Activated CD8-positive, alpha-beta T cell treated with anti-CD3 and anti-CD28 coated beads for 36 hours (primary cell): ENCODE data around the gene GOLGA6L10. TPM values are rescaled to one million over a fixed set of nuclear protein-coding genes. Genes with fewer than 3 reads are reported as not detected.
A peak's percentile ranks its signal among the peaks of the same experiment; 100 is the strongest.
"Not testable (repeated sequence)": the region's sequence is repeated elsewhere in the genome, so short reads cannot be mapped to it uniquely, and the experiment has no call there.

Source experiments
- ATAC-seq: fragments of 200-7000 bp; cut with Tn5 transposase; one replicate; pipeline ENCODE4 v1.10.0; 2021; ENCODE audit warnings: mild to moderate bottlenecking, moderate library complexity
- CTCF ChIA-PET: fragments of 350-600 bp; sonication (Branson Sonifier 250); formaldehyde crosslinking; loops from one replicate; lab custom pipeline; 2021; ENCODE audit warnings: antibody characterized with exemption; lab: Charles Lee
- POLR2A ChIA-PET: fragments of 350-600 bp; sonication (Branson Sonifier 250); formaldehyde crosslinking; loops from one replicate; lab custom pipeline; 2021; ENCODE audit warnings: antibody characterized with exemption; lab: Charles Lee
- DNase-seq: peaks from one replicate; pipeline ENCODE4 v3.0.0-alpha.2; 2020
- H3K27ac Mint-ChIP-seq: one replicate; pipeline ENCODE4 v1.8.0; 2021; ENCODE audit warnings: mild to moderate bottlenecking, mixed read lengths
- H3K27me3 Mint-ChIP-seq: one replicate; pipeline ENCODE4 v1.8.0; 2021; ENCODE audit warnings: mixed read lengths
- H3K36me3 Mint-ChIP-seq: one replicate; pipeline ENCODE4 v1.8.0; 2021; ENCODE audit warnings: low read depth, mixed read lengths
- H3K4me1 Mint-ChIP-seq: one replicate; pipeline ENCODE4 v1.8.0; 2021; ENCODE audit warnings: low read depth, mixed read lengths
- H3K4me3 Mint-ChIP-seq: one replicate; pipeline ENCODE4 v1.8.0; 2021; ENCODE audit warnings: mild to moderate bottlenecking, moderate library complexity, mixed read lengths
- H3K9me3 Mint-ChIP-seq: one replicate; pipeline ENCODE4 v1.8.0; 2021; ENCODE audit warnings: mixed read lengths
- intact Hi-C: fragments of 100-400 bp; cut with micrococcal nuclease; formaldehyde crosslinking; loops from one replicate; pipeline ENCODE4 v1.10.0; 2022
- total RNA-seq, 2 experiments: library from RNA; stranded (reverse); gene quantifications; one replicate each; pipeline ENCODE4 v1.2.3, GENCODE V29; 2021
- TF ChIP-seq, protein P1 (sequence below): fragments of 200-600 bp; IDR thresholded peaks from one replicate; pipeline ENCODE4 v1.8.0; 2022; ENCODE audit warnings: antibody characterized with exemption, mild to moderate bottlenecking

The GOLGA6L10 gene
- total RNA-seq, 2 experiments from 2014 or later = 2.5 to 3.0 TPM

DNA sequence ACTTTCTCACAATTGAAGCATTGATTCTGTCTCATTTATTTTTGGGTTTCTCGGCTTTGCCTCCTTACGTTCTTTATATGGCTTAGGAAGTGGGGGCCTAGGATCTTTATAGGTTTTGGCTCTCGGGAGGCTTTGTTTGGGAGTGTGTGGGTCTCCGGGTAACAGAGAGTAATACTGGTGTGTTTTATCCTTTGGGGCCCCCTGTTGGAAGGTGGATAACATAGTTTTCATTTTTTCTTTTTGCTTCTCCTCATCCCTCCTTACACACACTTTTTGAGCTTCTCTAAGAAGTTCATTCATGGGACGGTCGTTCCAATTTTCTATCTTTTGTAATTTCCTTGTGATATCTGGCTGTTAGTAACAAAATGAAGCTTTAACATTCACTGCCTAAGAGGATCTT lies 30.3 kb upstream of the GOLGA6L10 start:
- intact Hi-C loops, ATAC-seq, H3K27ac Mint-ChIP-seq, H3K36me3 Mint-ChIP-seq, H3K27me3 Mint-ChIP-seq, H3K4me1 Mint-ChIP-seq, H3K9me3 Mint-ChIP-seq, CTCF ChIA-PET, DNase-seq, H3K4me3 Mint-ChIP-seq, POLR2A ChIA-PET: not testable (repeated sequence)

DNA sequence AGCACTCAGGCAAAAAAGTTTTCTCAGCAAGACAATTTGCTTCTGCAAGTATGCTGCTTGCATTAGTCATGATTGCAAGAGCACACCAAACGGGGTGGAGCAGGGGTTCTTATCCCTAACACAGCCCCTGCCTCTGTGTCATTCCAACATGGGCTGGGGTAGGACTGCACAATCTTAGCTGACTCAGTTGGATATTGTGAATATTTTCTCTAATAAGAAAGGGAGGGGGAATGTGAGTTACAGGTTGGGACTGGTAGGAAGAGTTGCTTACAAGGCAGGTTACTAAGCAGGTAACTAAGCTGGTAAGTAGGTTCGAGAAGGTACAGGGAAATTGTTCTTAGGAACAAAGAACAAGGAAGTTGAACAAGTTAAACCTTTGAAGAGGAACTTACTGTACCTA lies 24.4 kb upstream of the GOLGA6L10 start:
- H3K4me3 Mint-ChIP-seq, H3K27me3 Mint-ChIP-seq, intact Hi-C loops, DNase-seq, H3K9me3 Mint-ChIP-seq, H3K36me3 Mint-ChIP-seq, H3K4me1 Mint-ChIP-seq, POLR2A ChIA-PET, CTCF ChIA-PET, ATAC-seq, H3K27ac Mint-ChIP-seq: not testable (repeated sequence)

DNA sequence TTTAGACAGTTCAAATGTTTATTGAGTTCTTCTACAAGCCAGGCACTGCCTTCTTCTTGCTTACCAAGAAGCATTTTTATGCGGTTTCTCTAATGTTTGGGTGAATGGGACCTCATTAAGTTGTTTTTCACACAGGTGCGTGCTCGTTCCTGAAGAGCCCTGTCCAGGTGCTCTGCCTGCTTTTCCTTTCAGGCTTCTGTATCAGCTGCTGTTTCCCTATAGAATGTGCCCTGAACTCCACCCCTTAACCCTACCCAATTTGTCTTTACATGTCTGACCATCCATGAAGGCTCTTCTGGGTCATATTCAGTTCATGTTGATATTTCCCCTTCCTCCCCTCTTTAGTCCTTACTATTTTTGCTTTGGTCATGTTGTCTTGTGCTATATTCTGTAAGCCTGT lies 22.4 kb upstream of the GOLGA6L10 start:
- intact Hi-C loops = no loop called here
- DNase-seq (no peak), ATAC-seq (no peak)
- CTCF ChIA-PET = no interaction called here
- TF ChIP-seq, protein P1, sequence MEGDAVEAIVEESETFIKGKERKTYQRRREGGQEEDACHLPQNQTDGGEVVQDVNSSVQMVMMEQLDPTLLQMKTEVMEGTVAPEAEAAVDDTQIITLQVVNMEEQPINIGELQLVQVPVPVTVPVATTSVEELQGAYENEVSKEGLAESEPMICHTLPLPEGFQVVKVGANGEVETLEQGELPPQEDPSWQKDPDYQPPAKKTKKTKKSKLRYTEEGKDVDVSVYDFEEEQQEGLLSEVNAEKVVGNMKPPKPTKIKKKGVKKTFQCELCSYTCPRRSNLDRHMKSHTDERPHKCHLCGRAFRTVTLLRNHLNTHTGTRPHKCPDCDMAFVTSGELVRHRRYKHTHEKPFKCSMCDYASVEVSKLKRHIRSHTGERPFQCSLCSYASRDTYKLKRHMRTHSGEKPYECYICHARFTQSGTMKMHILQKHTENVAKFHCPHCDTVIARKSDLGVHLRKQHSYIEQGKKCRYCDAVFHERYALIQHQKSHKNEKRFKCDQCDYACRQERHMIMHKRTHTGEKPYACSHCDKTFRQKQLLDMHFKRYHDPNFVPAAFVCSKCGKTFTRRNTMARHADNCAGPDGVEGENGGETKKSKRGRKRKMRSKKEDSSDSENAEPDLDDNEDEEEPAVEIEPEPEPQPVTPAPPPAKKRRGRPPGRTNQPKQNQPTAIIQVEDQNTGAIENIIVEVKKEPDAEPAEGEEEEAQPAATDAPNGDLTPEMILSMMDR = no peak
- no peak overlapping the region for H3K27ac Mint-ChIP-seq
- H3K27me3 Mint-ChIP-seq = no peaks in the 10 kb centered on the region
- H3K4me1 Mint-ChIP-seq = peaks cover 2% of the 10 kb centered on the region
- no peaks in the 10 kb centered on the region for H3K36me3 Mint-ChIP-seq
- no peak overlapping the region for H3K4me3 Mint-ChIP-seq
- POLR2A ChIA-PET = no interaction called here
- no peaks in the 10 kb centered on the region for H3K9me3 Mint-ChIP-seq

DNA sequence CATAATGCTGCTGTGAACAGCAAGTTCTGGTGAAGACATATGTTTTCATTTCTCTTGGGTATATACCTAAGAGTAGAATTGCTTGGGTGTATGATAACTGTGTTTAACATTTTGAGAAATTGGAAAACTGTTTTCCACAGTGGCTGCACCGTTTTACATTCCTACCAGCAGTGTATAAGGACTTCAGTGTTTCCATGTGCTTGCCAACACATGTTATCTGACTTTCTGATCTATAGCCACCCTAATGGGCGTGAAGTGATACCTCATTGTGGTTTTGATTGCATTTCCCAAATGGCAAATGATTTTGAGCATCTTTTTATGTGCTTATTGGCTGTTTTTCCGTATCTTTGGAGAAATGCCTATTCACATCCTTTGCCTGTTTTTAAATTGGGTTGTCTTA lies 18.5 kb upstream of the GOLGA6L10 start:
- H3K4me3 Mint-ChIP-seq, H3K27ac Mint-ChIP-seq, DNase-seq, H3K27me3 Mint-ChIP-seq, POLR2A ChIA-PET, H3K4me1 Mint-ChIP-seq, CTCF ChIA-PET, ATAC-seq, intact Hi-C loops, H3K36me3 Mint-ChIP-seq, H3K9me3 Mint-ChIP-seq: not testable (repeated sequence)

DNA sequence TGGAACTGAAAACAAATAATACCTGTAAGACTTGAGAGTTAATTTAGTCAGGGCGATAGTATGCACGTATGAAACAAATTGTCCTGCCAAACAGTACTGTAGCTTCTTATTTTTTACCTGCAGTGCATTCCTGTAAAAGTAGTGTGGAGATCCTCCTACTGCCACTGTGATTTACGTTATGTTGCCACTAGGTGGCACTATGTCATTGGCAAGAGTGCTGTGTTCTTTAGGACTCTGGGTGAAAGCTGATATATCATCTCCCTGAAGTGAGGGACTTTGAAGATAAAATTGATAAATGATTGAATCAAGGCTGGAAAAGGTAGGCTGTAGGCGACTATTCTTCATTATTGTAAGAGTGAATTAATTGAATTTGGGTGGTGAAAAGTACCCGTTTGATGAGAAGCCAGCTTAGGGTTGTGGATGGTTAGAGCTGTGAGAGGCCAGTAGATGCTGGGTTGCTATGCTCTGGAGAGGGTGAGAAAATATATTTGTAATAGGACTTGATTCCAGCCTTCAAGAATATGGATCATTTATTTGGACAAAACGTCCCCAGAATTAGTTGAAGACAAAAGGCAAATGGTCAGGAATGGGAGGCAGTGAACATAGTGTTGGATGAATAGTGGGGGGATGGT lies 16.5 kb upstream of the GOLGA6L10 start:
- CTCF ChIA-PET, H3K27me3 Mint-ChIP-seq, H3K4me3 Mint-ChIP-seq, H3K4me1 Mint-ChIP-seq, H3K27ac Mint-ChIP-seq, POLR2A ChIA-PET, H3K9me3 Mint-ChIP-seq, intact Hi-C loops, H3K36me3 Mint-ChIP-seq: not testable (repeated sequence)
- ATAC-seq (peak; percentile 98), DNase-seq (peak; percentile 61)

DNA sequence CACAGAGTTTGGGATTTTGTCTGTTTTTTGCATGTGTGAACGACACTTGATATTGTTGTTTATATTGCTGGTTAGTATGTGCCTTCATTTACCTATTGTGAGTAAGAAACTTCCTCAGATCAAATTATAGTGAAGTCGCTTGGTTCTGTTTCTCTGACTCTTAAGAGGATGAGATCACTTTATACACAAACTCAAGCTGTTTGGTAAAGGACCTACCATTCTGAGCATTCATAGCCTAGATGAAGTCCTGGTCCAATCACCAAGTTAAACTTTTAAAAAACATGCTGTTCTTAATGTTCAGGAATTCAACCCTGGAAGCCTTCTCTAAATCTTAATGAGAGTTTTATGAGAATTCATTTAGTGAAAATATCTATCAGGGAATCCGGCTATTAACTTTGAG lies 15.3 kb upstream of the GOLGA6L10 start:
- H3K36me3 Mint-ChIP-seq, H3K27ac Mint-ChIP-seq, POLR2A ChIA-PET, DNase-seq, H3K4me1 Mint-ChIP-seq, intact Hi-C loops, H3K27me3 Mint-ChIP-seq, H3K9me3 Mint-ChIP-seq, H3K4me3 Mint-ChIP-seq, ATAC-seq, CTCF ChIA-PET: not testable (repeated sequence)

DNA sequence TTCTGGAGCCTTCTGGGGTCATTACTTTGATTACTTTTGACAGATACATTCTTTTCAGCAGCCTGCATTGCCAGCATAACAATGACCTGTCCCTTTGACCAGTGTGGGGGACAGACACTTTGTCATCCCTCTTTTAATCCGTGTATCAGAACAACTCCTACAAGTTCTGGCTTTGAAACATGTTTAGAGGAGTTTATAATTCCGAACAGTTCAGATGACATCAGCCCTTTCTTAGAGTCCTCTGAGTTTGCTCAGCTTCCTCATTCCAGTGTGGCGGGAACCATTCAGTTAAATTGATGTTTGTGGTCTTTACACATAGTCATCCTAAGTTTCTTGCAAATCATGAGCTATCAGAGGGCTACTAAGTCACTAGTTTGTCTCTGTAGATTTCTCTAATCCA lies 13.5 kb upstream of the GOLGA6L10 start:
- CTCF ChIA-PET, H3K27ac Mint-ChIP-seq, H3K9me3 Mint-ChIP-seq, ATAC-seq, intact Hi-C loops, DNase-seq, H3K27me3 Mint-ChIP-seq, H3K36me3 Mint-ChIP-seq, H3K4me3 Mint-ChIP-seq, H3K4me1 Mint-ChIP-seq, POLR2A ChIA-PET: not testable (repeated sequence)

DNA sequence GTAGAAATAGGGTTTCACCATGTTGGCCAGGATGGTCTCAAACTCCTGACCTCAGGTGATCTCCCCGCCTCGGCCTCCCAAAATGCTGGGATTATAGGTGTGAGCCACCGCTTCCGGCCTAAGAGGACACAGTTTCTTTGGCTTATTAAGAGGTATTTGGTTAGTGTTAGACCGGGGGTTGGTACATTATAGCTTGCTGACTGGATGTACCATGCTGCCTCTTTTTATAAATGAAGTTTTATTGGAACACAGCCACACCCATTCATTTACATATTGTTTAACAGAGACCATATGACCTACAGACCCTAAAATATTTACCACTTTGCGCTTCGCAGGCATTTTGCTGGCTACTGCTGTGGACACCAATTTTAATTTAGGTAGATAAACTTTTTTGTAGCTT lies 11.3 kb upstream of the GOLGA6L10 start:
- DNase-seq, H3K4me3 Mint-ChIP-seq, CTCF ChIA-PET, H3K27ac Mint-ChIP-seq, ATAC-seq, POLR2A ChIA-PET, H3K36me3 Mint-ChIP-seq, intact Hi-C loops, H3K9me3 Mint-ChIP-seq, H3K27me3 Mint-ChIP-seq, H3K4me1 Mint-ChIP-seq: not testable (repeated sequence)

DNA sequence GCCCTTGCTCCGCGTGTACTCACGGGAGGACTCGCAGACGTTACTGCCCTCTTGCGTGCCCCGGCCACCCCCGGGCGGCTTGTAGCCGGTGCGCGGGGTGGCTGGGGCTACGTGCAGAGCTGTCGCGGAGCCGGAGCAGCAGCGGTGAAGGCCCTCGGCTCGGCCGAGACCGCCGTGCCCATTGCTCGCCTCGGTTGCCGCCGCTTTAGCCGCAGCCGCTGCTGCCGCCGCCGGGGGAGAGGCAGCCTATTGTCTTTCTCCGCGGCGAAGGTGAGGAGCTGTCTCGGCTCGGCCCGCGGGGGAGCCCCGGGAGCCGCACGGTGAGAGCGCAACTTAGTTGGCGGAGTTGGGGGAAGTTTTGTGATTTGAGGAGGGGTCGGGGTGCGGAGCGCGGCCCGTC lies 5.8 kb upstream of the GOLGA6L10 start:
- POLR2A ChIA-PET, H3K27me3 Mint-ChIP-seq, intact Hi-C loops, H3K36me3 Mint-ChIP-seq, DNase-seq, H3K4me1 Mint-ChIP-seq, H3K4me3 Mint-ChIP-seq, H3K27ac Mint-ChIP-seq, CTCF ChIA-PET, H3K9me3 Mint-ChIP-seq, ATAC-seq: not testable (repeated sequence)

DNA sequence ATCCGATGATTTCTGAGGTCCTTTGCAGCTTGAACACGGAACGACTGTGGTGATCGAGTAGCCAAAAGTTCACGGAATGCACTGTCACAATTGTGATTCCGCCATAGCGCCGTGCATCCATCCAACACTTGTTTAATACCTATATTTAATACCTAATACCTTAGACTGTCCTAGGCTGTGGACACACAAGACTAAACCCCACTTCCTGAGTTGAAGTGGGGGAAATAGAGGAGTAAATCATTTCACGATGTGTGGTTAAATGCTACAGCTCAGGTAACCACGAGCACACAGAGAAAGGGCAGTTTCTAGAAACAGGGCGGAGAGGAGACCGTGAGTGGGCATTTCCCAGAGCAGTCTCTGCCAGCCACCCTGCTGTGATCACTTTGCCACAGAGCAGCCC lies 5.3 kb upstream of the GOLGA6L10 start:
- H3K27me3 Mint-ChIP-seq, H3K36me3 Mint-ChIP-seq, intact Hi-C loops, DNase-seq, ATAC-seq, H3K4me3 Mint-ChIP-seq, H3K9me3 Mint-ChIP-seq, H3K27ac Mint-ChIP-seq, H3K4me1 Mint-ChIP-seq, CTCF ChIA-PET, POLR2A ChIA-PET: not testable (repeated sequence)

DNA sequence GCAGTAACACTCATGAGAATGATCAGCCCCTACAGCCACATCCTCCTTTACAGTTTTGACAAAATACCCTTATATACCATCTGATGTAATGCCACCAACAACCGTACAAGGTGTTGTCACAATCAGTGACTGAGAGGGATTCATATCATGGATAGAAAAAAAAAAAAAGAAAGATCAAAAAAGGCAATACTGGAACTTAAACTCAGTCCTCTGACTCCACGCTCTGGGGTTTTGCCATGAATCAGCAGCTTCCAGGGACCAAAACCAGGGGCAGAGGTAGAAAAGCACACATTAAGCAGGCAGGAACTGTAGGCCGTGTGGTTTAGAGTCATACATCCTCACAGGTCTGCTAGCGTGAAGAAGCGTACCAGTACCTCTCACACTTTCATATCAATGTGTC lies 1.6 kb downstream of the GOLGA6L10 start:
- H3K27me3 Mint-ChIP-seq, H3K36me3 Mint-ChIP-seq, H3K9me3 Mint-ChIP-seq, H3K4me3 Mint-ChIP-seq, POLR2A ChIA-PET, intact Hi-C loops, H3K4me1 Mint-ChIP-seq, ATAC-seq, H3K27ac Mint-ChIP-seq, CTCF ChIA-PET: not testable (repeated sequence)
- DNase-seq = peak; percentile 41

DNA sequence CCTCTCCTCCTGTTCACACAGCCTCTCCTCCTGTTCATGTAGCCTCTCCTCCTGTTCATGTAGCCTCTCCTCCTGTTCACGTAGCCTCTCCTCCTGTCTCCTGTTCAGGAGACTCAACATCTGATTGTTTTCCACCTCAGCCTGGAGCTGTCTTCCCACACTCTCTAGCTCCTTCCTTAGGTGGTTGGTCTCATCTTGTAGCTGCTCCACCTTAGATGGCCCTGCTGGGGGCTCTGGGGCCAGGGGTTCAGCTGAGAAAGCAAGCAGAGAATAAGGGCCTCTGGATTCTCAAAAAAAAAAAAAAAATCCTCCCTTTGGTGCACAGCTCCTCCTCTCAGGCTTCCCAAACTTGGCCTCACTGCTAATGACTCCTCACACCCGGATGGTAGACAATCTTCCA lies 4.1 kb downstream of the GOLGA6L10 start:
- H3K4me3 Mint-ChIP-seq, DNase-seq, H3K27me3 Mint-ChIP-seq, H3K27ac Mint-ChIP-seq, CTCF ChIA-PET, intact Hi-C loops, H3K4me1 Mint-ChIP-seq, H3K36me3 Mint-ChIP-seq, POLR2A ChIA-PET, H3K9me3 Mint-ChIP-seq, ATAC-seq: not testable (repeated sequence)
